Ammon's horn (tissue), 1 donor: ENCODE measurements around the gene TAF4.
"Not testable (repeated sequence)": the region's sequence is repeated elsewhere in the genome, so short reads cannot be mapped to it uniquely, and the experiment has no call there.

Experiments
- DNase-seq: peaks from one replicate; pipeline ENCODE4 v3.0.0-alpha.2; 2016; ENCODE audit warnings: low spot score

Gene TAF4

DNA sequence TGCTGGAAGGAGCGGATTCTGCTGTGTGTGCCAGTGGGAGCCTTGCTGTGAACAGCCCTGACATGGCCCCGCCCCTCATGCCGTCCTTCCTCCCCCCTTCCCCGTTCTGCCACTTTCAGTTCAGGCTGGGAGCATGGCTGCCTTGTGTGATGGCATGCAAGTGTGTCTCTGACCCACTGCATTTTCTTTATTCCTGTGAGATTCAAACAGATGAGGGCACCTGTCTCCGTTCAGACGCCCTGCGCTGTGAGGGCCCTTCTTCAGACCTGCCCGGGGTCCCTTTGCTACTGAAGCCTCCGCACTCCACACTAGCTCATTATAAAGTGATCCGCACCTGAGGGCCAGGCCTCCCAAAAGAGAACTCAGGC lies 88.3 kb downstream of the TAF4 start:
- DNase-seq = no peak

DNA sequence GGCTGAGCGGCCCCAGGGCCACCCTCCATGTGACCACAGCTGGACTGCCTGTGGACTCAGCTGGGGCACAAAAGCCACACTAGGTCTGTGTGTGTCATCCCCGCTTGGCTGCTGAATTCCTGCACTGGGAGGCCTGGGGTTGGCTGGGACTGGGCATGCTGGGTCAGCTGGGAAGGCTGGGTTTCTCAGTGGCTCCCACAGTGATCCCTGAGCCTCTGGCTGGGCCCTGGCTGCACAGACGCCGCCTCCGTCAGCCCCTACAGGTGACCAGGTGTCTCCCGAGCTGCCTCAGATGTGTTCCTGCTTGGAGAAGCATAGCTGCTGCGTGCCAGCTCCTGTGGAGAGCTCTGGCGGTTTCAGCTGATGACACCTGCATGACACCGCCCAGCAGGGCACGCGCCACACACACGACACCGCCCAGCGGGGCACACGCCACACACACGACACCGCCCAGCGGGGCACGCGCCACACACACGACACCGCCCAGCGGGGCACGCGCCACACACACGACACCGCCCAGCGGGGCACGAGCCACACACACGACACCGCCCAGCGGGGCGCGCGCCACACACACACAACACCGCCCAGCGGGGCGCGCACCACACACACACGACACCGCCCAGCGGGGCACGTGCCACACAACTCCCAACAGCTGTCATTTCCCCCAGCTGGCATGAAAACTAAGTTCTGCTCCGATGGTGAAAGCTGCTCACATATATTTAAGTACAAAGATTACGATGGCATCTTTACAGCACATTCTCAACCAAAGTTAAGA lies 88.8 kb downstream of the TAF4 start:
- DNase-seq = no peak

DNA sequence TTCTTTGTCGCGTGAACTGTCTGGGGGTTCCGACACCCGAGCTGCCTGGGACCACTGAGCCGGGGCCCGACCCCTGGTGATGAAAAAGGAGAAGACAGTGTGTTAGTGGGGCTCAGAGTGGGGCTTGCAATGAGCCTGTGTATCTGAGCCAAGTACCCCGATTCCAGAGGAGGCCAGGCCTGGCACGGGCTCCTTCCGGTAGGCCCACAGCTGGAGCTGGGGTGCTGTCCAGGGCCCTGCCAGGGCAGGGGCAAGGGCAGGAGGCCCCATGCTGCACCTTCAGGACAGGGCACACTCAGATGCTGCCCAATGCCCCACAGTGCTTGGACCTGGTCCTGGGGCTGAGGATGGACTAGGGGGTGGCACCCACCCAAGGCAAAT lies 89.4 kb downstream of the TAF4 start:
- no peak for DNase-seq

DNA sequence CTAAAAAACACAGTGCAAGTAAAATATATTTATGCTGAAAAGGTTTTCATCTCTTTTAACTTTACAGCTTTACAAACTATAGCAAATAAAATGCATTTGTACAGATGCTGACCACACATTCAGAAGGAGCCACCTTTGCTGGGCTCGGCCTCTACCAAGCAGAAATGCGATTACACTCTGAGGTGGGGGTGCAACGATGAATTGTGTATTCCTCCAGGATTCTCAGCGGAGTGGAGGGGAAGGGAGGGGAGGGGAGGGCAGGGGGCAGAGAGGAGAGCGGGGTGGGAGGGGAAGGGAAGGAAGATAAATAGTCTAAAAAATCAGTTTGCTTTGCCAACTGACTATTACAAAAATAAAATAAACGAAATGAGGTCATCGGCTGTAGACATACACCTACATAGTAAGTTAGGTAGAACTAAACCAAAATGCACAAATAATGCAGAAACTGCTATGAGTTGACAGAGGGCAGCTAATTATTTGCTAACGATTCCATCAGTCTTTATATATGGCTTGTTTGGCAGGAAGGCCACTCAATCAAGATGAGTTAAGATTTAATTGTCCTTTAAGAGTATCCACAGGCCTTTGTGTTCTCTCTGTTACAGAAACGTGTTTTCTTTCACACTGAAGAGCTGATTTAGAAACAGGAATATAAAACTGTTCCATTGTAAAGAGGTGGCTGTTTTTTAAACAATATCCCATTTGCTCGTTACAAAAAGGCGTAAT lies 90.1 kb downstream of the TAF4 start:
- DNase-seq = no peak

- DNase-seq = no peak
These were observed 91.4 kb downstream of the TAF4 start for GRCh38 chr20:61974357-61974665.

GRCh38 chr20:61973515-61974356 lies 91.9 kb downstream of the TAF4 start:
- no peak for DNase-seq

DNA sequence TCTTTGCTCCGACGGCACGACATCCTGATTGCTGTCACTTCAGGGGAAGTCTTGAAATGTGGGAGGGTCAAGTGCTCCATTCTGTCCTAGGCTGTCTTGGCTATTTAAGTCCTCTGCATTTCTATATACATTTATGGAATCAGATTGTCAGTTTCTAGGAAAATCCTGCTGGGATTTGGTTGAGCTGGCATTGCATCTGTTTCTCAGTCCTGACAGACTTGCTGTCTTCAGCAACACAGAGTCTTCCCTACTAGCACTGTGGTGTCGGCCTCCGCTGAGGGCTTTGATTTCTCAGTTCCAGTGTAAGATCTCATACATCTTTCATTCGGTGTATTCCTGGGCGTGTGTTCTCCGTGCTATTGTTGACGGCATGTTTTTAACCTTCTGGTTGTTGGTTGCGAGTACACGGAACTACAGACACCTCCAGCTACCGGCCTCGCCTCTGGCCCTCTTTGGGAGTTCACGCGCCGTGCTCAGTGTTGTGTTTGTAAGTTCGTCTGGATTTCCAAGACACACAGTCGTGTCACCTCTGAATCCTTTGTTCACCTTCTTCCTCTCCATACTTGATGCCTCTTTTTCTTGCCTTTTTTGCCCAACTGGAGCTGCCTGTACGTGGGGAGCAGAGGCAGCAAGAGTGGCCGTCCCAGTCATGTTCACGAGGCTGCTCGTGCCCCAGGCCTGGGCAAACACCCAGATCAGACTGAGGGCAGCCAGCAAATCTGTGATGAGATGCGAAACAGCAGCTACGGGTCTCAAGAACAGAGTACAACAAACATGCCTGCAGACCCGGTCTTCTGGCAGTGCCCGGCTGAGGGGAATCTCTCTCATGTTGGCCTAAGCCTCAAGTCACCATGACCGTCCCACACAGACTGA lies 92.8 kb downstream of the TAF4 start:
- no peak for DNase-seq

DNA sequence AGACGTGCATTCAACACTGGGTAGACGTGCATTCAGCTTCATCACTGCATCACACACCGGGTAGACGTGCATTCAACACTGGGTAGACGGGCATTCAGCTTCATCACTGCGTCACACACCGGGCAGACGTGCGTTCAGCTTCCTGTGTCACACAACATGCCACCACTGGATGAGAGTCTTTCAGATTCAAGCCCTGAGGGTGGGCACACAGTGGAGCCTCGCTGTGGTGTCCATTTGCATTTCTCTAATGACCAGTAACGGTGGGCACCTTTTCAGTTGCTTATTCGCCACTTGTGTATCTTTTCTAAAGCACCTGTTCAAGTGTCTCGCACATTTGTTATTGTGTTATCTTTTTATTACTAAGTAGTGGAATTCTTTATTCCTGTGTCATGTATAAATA lies 94.1 kb downstream of the TAF4 start:
- DNase-seq = not testable (repeated sequence)

- DNase-seq = peak; percentile 71
These were observed 95.3 kb downstream of the TAF4 start for GRCh38 chr20:61970357-61970756.

- DNase-seq = no peak
These were observed 95.9 kb downstream of the TAF4 start for GRCh38 chr20:61969806-61970205.

- no peak for DNase-seq
These were observed 96.7 kb downstream of the TAF4 start for GRCh38 chr20:61968932-61969331.

DNA sequence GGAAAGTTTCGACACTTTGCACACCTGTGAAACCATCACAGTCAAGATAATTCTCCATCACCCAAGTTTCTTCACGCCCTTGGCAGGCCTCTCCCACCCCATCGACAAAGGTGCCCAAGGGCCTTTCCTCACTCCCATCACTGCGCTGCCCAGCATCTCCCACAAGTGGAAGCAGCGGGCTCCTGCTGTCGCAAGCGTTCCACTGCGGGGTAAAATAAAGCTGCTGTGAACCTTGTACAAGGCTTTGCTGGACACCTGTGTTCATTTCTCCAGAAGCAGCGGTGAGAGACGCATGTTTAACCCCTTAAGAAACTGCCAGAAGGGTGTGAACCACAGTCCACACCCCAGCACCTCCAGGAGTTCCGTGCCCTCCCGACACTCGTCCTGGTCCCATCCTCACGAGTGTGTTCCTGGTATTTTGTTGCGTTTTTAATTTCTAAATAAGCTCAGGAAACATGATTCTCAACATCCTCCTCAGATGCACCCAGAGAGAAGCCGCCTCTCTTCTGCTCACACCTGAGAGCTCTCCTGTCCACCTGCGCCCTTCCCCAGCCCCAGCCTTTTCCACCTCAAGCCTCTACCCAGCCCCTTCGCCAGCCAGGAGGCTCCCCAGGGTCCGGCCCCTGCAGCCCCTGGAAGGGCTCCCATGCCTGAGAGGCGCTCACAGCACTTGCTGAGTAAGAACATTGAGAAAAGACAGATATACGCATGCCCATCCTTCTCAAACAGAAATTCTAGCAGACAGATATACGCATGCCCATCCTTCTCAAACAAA lies 97.5 kb downstream of the TAF4 start:
- no peak for DNase-seq

- no peak for DNase-seq
These were observed 98.4 kb downstream of the TAF4 start for GRCh38 chr20:61967300-61967699.

DNA sequence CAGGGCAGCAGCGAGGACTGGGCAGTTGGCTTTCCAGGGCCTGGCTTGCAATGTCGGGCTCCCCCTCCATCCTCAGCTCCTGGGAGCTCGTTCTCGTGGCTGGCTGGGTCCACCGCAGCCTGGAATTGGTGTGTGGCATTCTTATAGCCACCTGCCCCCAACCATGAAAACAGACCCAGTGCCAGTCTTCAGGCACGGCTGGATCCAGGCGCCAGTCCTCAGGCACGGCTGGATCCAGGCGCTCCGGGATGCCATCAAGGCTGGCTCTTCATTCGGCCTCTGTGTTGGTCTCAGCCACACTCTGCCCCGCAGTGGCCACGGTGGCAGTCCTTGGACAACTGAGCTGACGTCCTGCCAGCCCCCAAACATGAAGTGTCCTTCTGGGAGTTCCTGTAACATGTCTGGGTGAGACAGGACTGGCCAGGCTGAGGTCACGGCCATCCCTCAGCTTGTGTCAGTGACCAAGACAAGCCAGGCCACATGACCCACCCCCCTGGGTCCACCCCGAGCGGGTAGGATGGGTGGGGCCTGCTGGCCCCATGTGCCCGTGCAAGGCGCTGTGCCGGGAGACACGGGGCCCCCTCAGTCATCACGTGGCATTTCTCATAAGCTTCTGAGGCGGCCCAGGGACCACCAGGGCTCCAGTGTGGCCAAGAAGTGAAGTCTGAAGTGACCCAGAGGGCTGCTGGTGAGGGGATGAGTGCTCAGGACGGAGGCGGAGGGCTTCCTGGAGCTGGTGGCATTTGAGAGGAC lies 99.0 kb downstream of the TAF4 start:
- no peak for DNase-seq

DNA sequence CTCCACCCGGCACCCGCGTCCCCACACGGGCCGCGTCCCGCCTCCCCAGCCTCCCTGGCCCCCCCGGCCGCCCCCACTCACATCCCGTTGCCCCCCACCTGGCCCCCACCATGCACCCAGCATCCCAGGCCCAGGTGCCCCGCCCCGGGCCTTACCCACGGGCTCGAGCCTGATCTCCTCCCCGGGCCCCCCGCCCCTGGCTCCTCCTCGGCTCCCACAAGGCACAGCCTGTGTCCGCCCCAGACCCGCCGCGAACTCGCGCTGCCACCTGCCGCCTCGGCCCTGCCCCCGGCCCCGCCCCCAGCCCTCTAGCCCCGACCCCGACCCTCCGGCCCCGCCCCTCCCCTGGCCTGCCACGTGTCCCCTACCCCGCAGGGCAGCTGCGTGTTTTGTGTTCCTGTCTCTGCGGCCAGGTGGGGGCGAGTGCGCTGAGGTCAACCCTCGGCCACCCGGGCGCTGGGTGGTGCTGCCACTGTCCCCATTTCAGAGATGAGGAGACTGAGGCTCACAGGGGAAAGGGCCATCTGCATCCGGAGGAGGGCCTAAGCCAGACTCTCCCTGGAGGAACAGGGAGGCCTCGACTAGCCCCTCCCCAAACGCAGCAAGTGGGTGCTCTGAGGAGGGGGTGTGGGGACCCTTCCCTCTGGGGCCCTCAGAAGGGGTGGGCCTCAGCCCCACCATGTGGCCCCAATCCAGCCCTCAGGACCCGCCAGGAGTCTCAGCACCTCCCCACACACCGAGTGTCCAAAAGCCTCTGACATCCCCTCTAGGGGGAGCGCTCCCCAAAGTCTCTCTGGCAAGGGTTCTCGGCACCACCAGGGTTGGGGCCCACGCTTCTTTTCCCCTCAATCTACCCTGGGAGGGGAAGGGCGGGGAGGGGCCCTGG lies 99.8 kb downstream of the TAF4 start:
- no peak for DNase-seq

GRCh38 chr20:61964675-61965605 lies 100.7 kb downstream of the TAF4 start:
- no peak for DNase-seq

- no peak for DNase-seq
These were observed 101.6 kb downstream of the TAF4 start for GRCh38 chr20:61963885-61964674.

GRCh38 chr20:61963149-61963548 lies 102.5 kb downstream of the TAF4 start:
- DNase-seq = no peak
